NCI-H1092 (cell line): ENCODE results near the gene PPP2R2B.

Experiments
- DNase-seq: peaks from one replicate; lab custom pipeline; 2025; lab: John Stamatoyannopoulos, UW

The PPP2R2B gene

GRCh38 chr5:146888351-146888978, 9.9 kb upstream of the PPP2R2B start:
- no peak for DNase-seq

- DNase-seq, result no peak
Measured at GRCh38 chr5:146884066-146884626, 5.6 kb upstream of the PPP2R2B start.

- no peak for DNase-seq
Measured at GRCh38 chr5:146883511-146883910, 5.0 kb upstream of the PPP2R2B start.

- no peak for DNase-seq
Measured at GRCh38 chr5:146880966-146881365, 2.4 kb upstream of the PPP2R2B start.

- DNase-seq, result no peak
Measured at GRCh38 chr5:146877783-146878475, 628 bp downstream of the PPP2R2B start.

- DNase-seq, result no peak
Measured at GRCh38 chr5:146877178-146877681, 1.3 kb downstream of the PPP2R2B start.

- no peak for DNase-seq
Measured at GRCh38 chr5:146873186-146873917, 5.2 kb downstream of the PPP2R2B start.

GRCh38 chr5:146872188-146872587, 6.4 kb downstream of the PPP2R2B start:
- DNase-seq, result no peak

GRCh38 chr5:146867996-146868708, 10.4 kb downstream of the PPP2R2B start:
- no peak for DNase-seq

GRCh38 chr5:146866263-146866662, 12.3 kb downstream of the PPP2R2B start:
- no peak for DNase-seq

GRCh38 chr5:146862641-146863040, 15.9 kb downstream of the PPP2R2B start:
- no peak for DNase-seq

- no peak for DNase-seq
Measured at GRCh38 chr5:146860213-146860893, 18.2 kb downstream of the PPP2R2B start.

GRCh38 chr5:146852089-146852488, 26.5 kb downstream of the PPP2R2B start:
- no peak for DNase-seq

GRCh38 chr5:146851133-146851532, 27.4 kb downstream of the PPP2R2B start:
- no peak for DNase-seq

GRCh38 chr5:146849694-146850303, 28.8 kb downstream of the PPP2R2B start:
- DNase-seq, result no peak

- no peak for DNase-seq
Measured at GRCh38 chr5:146848133-146848532, 30.4 kb downstream of the PPP2R2B start.

- no peak for DNase-seq
Measured at GRCh38 chr5:146840016-146840415, 38.5 kb downstream of the PPP2R2B start.

GRCh38 chr5:146836226-146836842, 42.2 kb downstream of the PPP2R2B start:
- no peak for DNase-seq

GRCh38 chr5:146832985-146833732, 45.4 kb downstream of the PPP2R2B start:
- no peak for DNase-seq

GRCh38 chr5:146828385-146828784, 50.2 kb downstream of the PPP2R2B start:
- no peak for DNase-seq
